NCI-H2171 (cell line): Measurements from ENCODE around the gene GOLGA8N.
"Not testable (repeated sequence)": the region's sequence is repeated elsewhere in the genome, so short reads cannot be mapped to it uniquely, and the experiment has no call there.

ENCODE experiments used
- DNase-seq: peaks from one replicate; lab custom pipeline; 2025; lab: John Stamatoyannopoulos, UW

GOLGA8N gene

GRCh38 chr15:32593151-32593550 is at the start of gene GOLGA8N:
Gene GOLGA8N (plus strand): TSS chr15:32593456.
- not testable (repeated sequence) for DNase-seq

GRCh38 chr15:32543456-32543855 is 49.8 kb upstream of the GOLGA8N start:
- not testable (repeated sequence) for DNase-seq

GRCh38 chr15:32545129-32545528 is 48.1 kb upstream of the GOLGA8N start:
- not testable (repeated sequence) for DNase-seq

- DNase-seq = not testable (repeated sequence)
Measured at GRCh38 chr15:32554587-32554986, 38.7 kb upstream of the GOLGA8N start.

- not testable (repeated sequence) for DNase-seq
Measured at GRCh38 chr15:32562198-32562597, 31.1 kb upstream of the GOLGA8N start.

GRCh38 chr15:32568988-32569387 is 24.3 kb upstream of the GOLGA8N start:
- not testable (repeated sequence) for DNase-seq

GRCh38 chr15:32578482-32578881 is 14.8 kb upstream of the GOLGA8N start:
- DNase-seq = not testable (repeated sequence)

- not testable (repeated sequence) for DNase-seq
Measured at GRCh38 chr15:32585844-32586243, 7.4 kb upstream of the GOLGA8N start.

- not testable (repeated sequence) for DNase-seq
Measured at GRCh38 chr15:32609518-32609917, 16.3 kb downstream of the GOLGA8N start.

- DNase-seq = not testable (repeated sequence)
Measured at GRCh38 chr15:32610719-32611118, 17.5 kb downstream of the GOLGA8N start.

GRCh38 chr15:32614712-32615050 is 21.4 kb downstream of the GOLGA8N start:
- DNase-seq = not testable (repeated sequence)

- DNase-seq = not testable (repeated sequence)
Measured at GRCh38 chr15:32615051-32615870, 22.0 kb downstream of the GOLGA8N start, which contains the start of gene ARHGAP11A. Gene ARHGAP11A (plus strand): TSS chr15:32615504. CDS start chr15:32616212, 708 bp downstream.

- not testable (repeated sequence) for DNase-seq
Measured at GRCh38 chr15:32615871-32616426, 22.7 kb downstream of the GOLGA8N start.

- DNase-seq = no peak
Measured at GRCh38 chr15:32636410-32636809, 43.2 kb downstream of the GOLGA8N start.

GRCh38 chr15:32636908-32637567 is 43.8 kb downstream of the GOLGA8N start:
- DNase-seq = no peak

- DNase-seq = no peak
Measured at GRCh38 chr15:32637704-32638103, 44.4 kb downstream of the GOLGA8N start.

GRCh38 chr15:32641517-32642059 is 48.3 kb downstream of the GOLGA8N start, which contains the start of gene SCG5:
Gene SCG5 (plus strand): TSS chr15:32641710. CDS start chr15:32643593, 1,883 bp downstream.
- DNase-seq = peak; percentile 79

- no peak for DNase-seq
Measured at GRCh38 chr15:32642667-32643435, 49.6 kb downstream of the GOLGA8N start.

GRCh38 chr15:32643907-32644445 is 50.7 kb downstream of the GOLGA8N start:
- DNase-seq = no peak

- peak; percentile 92 for DNase-seq
Measured at GRCh38 chr15:32646291-32646690, 53.0 kb downstream of the GOLGA8N start.

- no peak for DNase-seq
Measured at GRCh38 chr15:32649342-32649741, 56.1 kb downstream of the GOLGA8N start.
